Measurements from ENCODE around the gene HNRNPH1.

DNA sequence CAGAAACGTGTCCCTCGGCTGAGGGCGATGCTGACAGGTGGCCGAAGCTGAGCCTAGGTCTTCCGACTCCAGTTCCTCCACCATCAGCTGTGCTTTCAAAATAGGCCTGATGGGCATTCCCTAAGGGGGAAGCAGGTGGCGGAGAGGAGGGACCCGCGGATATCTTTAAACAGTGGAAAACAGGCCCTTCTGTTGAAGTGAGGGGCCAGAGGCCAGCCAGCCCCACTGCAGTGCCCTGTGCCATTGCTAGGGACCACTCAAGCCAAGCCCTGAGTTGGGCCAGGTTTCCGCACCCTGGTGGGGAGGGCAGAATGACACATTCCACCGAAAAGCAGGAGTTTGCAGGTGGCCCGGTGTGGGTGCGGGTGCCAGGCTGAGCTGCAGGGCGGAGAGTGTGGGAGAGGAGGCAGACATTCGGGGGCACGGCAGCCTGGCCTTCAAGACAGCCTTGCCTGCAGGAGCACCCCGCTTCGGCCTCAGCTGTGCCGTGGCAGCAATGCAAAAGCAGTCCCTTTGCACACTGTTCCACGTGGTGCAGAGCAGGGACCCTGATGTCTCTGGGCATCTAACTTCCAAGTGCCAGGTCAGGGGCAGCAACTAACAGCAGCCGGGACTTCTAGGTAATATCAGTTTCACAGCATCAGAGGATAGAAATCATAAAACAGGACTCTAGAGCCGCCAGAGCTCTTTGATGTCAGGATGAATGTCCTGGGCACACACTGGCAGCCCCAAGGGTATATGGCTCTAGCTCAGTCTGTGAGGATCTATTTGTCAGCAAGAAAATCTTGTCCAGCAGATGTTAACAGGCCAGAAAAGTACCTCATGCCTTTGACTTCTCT lies 17.2 kb downstream of the HNRNPH1 start:
- TF ChIP-seq, protein P1, sequence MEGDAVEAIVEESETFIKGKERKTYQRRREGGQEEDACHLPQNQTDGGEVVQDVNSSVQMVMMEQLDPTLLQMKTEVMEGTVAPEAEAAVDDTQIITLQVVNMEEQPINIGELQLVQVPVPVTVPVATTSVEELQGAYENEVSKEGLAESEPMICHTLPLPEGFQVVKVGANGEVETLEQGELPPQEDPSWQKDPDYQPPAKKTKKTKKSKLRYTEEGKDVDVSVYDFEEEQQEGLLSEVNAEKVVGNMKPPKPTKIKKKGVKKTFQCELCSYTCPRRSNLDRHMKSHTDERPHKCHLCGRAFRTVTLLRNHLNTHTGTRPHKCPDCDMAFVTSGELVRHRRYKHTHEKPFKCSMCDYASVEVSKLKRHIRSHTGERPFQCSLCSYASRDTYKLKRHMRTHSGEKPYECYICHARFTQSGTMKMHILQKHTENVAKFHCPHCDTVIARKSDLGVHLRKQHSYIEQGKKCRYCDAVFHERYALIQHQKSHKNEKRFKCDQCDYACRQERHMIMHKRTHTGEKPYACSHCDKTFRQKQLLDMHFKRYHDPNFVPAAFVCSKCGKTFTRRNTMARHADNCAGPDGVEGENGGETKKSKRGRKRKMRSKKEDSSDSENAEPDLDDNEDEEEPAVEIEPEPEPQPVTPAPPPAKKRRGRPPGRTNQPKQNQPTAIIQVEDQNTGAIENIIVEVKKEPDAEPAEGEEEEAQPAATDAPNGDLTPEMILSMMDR (IDR thresholded peaks at IDR 0.05) = no peak
- TF ChIP-seq POLR2AphosphoS5 (IDR thresholded peaks at IDR 0.05) = no peak
